GM23338 (cell line): ENCODE results near the gene MRPS34. TPM values are rescaled to one million over a fixed set of nuclear protein-coding genes. Genes with fewer than 3 reads are reported as not detected.
"Not testable (repeated sequence)": the region's sequence is repeated elsewhere in the genome, so short reads cannot be mapped to it uniquely, and the experiment has no call there.

Experiments used
- ATAC-seq: fragments of 200-7000 bp; cut with Tn5 transposase; 3 replicates; pipeline ENCODE4 v1.9.1; 2020
- DNase-seq: peaks from one replicate; pipeline ENCODE4 v3.0.0-alpha.2; 2015; ENCODE audit warnings: low spot score
- H2AFZ ChIP-seq: fragments of 200-600 bp; sonication (generic); 2 replicates; pipeline ENCODE4 v1.8.0; 2016; ENCODE audit warnings: antibody characterized with exemption, mild to moderate bottlenecking, moderate library complexity
- H3F3A ChIP-seq: fragments of 200-600 bp; sonication (generic); replicated peaks from 2 replicates; pipeline ENCODE4 v1.8.0; 2017; ENCODE audit warnings: antibody characterized with exemption, mixed run types, low read depth
- H3K27ac ChIP-seq: fragments of 200-600 bp; sonication (generic); 2 replicates; pipeline ENCODE4 v1.6.1; 2016; ENCODE audit warnings: low read depth
- H3K27me3 ChIP-seq: fragments of 200-600 bp; sonication (generic); 2 replicates; pipeline ENCODE4 v1.8.0; 2016; ENCODE audit warnings: mild to moderate bottlenecking, mixed run types, moderate library complexity; ENCODE audit not compliant: insufficient read depth
- H3K36me3 ChIP-seq: fragments of 200-600 bp; sonication (generic); 2 replicates; pipeline ENCODE4 v1.8.0; 2016; ENCODE audit warnings: mild to moderate bottlenecking; ENCODE audit not compliant: insufficient read depth
- H3K4me1 ChIP-seq: fragments of 200-600 bp; sonication (generic); 2 replicates; pipeline ENCODE4 v1.8.0; 2016; ENCODE audit warnings: mild to moderate bottlenecking, moderate library complexity; ENCODE audit not compliant: insufficient read depth
- H3K4me2 ChIP-seq: fragments of 200-600 bp; sonication (generic); 2 replicates; pipeline ENCODE4 v1.7.1; 2017; ENCODE audit warnings: mixed run types
- H3K4me3 ChIP-seq: fragments of 200-600 bp; sonication (generic); 2 replicates; pipeline ENCODE4 v1.6.1; 2016; ENCODE audit warnings: mixed run types
- H3K79me2 ChIP-seq: fragments of 200-600 bp; sonication (generic); replicated peaks from 2 replicates; pipeline ENCODE4 v1.8.0; 2017; ENCODE audit warnings: mild to moderate bottlenecking; ENCODE audit not compliant: insufficient read depth
- H3K9me2 ChIP-seq: fragments of 200-600 bp; sonication (generic); 2 replicates; pipeline ENCODE4 v1.8.0; 2017; ENCODE audit not compliant: insufficient read depth
- H4K20me1 ChIP-seq: fragments of 200-600 bp; sonication (generic); replicated peaks from 2 replicates; pipeline ENCODE4 v1.8.0; 2017; ENCODE audit warnings: mild to moderate bottlenecking; ENCODE audit not compliant: insufficient read depth
- H3K27ac Mint-ChIP-seq: 2 replicates; pipeline ENCODE4 v1.8.0; 2020; ENCODE audit warnings: inconsistent platforms, mild to moderate bottlenecking, moderate library complexity, mixed read lengths
- H3K27me3 Mint-ChIP-seq: 3 replicates; pipeline ENCODE4 v1.8.0; 2022; ENCODE audit warnings: low read depth, mild to moderate bottlenecking, moderate library complexity, mixed read lengths, inconsistent platforms; ENCODE audit not compliant: insufficient read depth, poor library complexity
- H3K36me3 Mint-ChIP-seq: 3 replicates; pipeline ENCODE4 v1.8.0; 2021; ENCODE audit warnings: low read depth, mild to moderate bottlenecking, inconsistent platforms, moderate library complexity, mixed read lengths
- H3K4me1 Mint-ChIP-seq: 3 replicates; pipeline ENCODE4 v1.8.0; 2020; ENCODE audit warnings: mild to moderate bottlenecking, inconsistent platforms, mixed read lengths
- H3K4me3 Mint-ChIP-seq: 3 replicates; pipeline ENCODE4 v1.8.0; 2021; ENCODE audit warnings: moderate library complexity, mild to moderate bottlenecking, inconsistent platforms, mixed read lengths
- H3K9me3 Mint-ChIP-seq: 3 replicates; pipeline ENCODE4 v1.8.0; 2020; ENCODE audit warnings: moderate library complexity, mild to moderate bottlenecking, inconsistent platforms, mixed read lengths
- CREB1 ChIP-seq: fragments of 250-450 bp; sonication (Bioruptor Pico); IDR thresholded peaks from 2 replicates; pipeline ENCODE4 v1.5.0; 2020; ENCODE audit warnings: low read depth, mild to moderate bottlenecking, moderate library complexity
- EZH2 ChIP-seq: fragments of 200-600 bp; sonication (generic); IDR thresholded peaks from one replicate; pipeline ENCODE4 v1.8.0; 2017; ENCODE audit warnings: antibody characterized with exemption, mild to moderate bottlenecking, low read depth; ENCODE audit not compliant: unreplicated experiment
- JUNB ChIP-seq: IDR thresholded peaks from one replicate; pipeline ENCODE4 v1.6.1; 2016; ENCODE audit warnings: antibody characterized with exemption; ENCODE audit not compliant: unreplicated experiment
- NANOG ChIP-seq: IDR thresholded peaks from 2 replicates; pipeline ENCODE4 v1.6.1; 2016; ENCODE audit warnings: antibody characterized with exemption, borderline replicate concordance
- POLR2AphosphoS5 ChIP-seq: IDR thresholded peaks from 2 replicates; pipeline ENCODE4 v1.6.1; 2016; ENCODE audit warnings: antibody characterized with exemption, low read depth
- REST ChIP-seq: IDR thresholded peaks from one replicate; pipeline ENCODE4 v1.6.1; 2018; ENCODE audit warnings: antibody characterized with exemption; ENCODE audit not compliant: unreplicated experiment
- STAT1 ChIP-seq: IDR thresholded peaks from one replicate; pipeline ENCODE4 v1.6.1; 2016; ENCODE audit warnings: antibody characterized with exemption; ENCODE audit not compliant: unreplicated experiment
- polyA plus RNA-seq: library from polyadenylated mRNA; unstranded; fragments of >200 nt; fragmentation: Nextera tagmentation; extraction: Ambion mirVana; gene quantifications from 2 replicates; pipeline ENCODE4 v1.2.1, GENCODE V29; 2016
- total RNA-seq: library from RNA; depleted of rRNA; stranded (reverse); fragments of >200 nt; shearing (Covaris generic); gene quantifications from 2 replicates; pipeline ENCODE4 v1.2.3, GENCODE V29; 2014

MRPS34 gene
- total and polyA plus RNA-seq, 2 experiments from 2014 or later = 248 to 391 TPM

GRCh38 chr16:1734816-1735215 lies 38.1 kb downstream of the MRPS34 start (continued):
- TF ChIP-seq REST (no peak), EZH2 (no peak)

- ATAC-seq (no peak), DNase-seq (no peak)
- Histone ChIP-seq H2AFZ (no peak overlapping the region), H3K4me1 (no peaks in the 10 kb centered on the region), H3K9me2 (no peaks in the 10 kb centered on the region), H3K79me2 (no peaks in the 10 kb centered on the region), H3K36me3 (no peaks in the 10 kb centered on the region), H3K27ac (no peak overlapping the region), H3F3A (peaks cover 35% of the 10 kb centered on the region), H3K4me3 (no peak overlapping the region), H4K20me1 (no peaks in the 10 kb centered on the region), H3K27me3 (no peaks in the 10 kb centered on the region), H3K4me2 (no peak overlapping the region)
- H3K27me3 Mint-ChIP-seq = peaks cover 8% of the 10 kb centered on the region
- H3K4me3 Mint-ChIP-seq = no peak overlapping the region
- no peak overlapping the region for H3K27ac Mint-ChIP-seq
- H3K4me1 Mint-ChIP-seq = no peaks in the 10 kb centered on the region
- H3K9me3 Mint-ChIP-seq = peaks cover 3% of the 10 kb centered on the region; the same call in 1 of the 3 replicates
- peaks cover 19% of the 10 kb centered on the region for H3K36me3 Mint-ChIP-seq
- no peak for TF ChIP-seq STAT1
- TF ChIP-seq JUNB = no peak
- no peak for TF ChIP-seq NANOG
These were observed 38.8 kb downstream of the MRPS34 start for GRCh38 chr16:1734123-1734522.

- H2AFZ ChIP-seq, H3K36me3 ChIP-seq, H3K4me3 Mint-ChIP-seq, H3K27me3 ChIP-seq, H3K79me2 ChIP-seq, H3K4me2 ChIP-seq, ATAC-seq, DNase-seq, H4K20me1 ChIP-seq, H3K4me3 ChIP-seq, H3K9me2 ChIP-seq, H3K9me3 Mint-ChIP-seq, H3K27me3 Mint-ChIP-seq, H3K27ac Mint-ChIP-seq, H3K4me1 ChIP-seq, H3K27ac ChIP-seq, H3K4me1 Mint-ChIP-seq: not testable (repeated sequence)
- H3F3A ChIP-seq = peaks cover 22% of the 10 kb centered on the region
- H3K36me3 Mint-ChIP-seq = peaks cover 26% of the 10 kb centered on the region
These were observed 40.4 kb downstream of the MRPS34 start for GRCh38 chr16:1732551-1732987.

GRCh38 chr16:1732071-1732470 lies 40.9 kb downstream of the MRPS34 start:
- Mint-ChIP-seq H3K9me3 (peaks cover 3% of the 10 kb centered on the region; the same call in 1 of the 3 replicates), H3K27me3 (peaks cover 10% of the 10 kb centered on the region), H3K4me1 (no peaks in the 10 kb centered on the region), H3K27ac (no peak overlapping the region), H3K36me3 (peaks cover 26% of the 10 kb centered on the region), H3K4me3 (no peak overlapping the region)
- TF ChIP-seq CREB1 (CRISPR knock-in tag) (no peak), POLR2AphosphoS5 (no peak), JUNB (no peak)
- Histone ChIP-seq H3K27me3 (no peaks in the 10 kb centered on the region), H3K4me2 (no peak overlapping the region), H3K9me2 (no peaks in the 10 kb centered on the region), H3K79me2 (no peaks in the 10 kb centered on the region), H4K20me1 (no peaks in the 10 kb centered on the region), H3K27ac (no peak overlapping the region), H3K4me3 (no peak overlapping the region), H3K36me3 (no peaks in the 10 kb centered on the region), H3F3A (peaks cover 22% of the 10 kb centered on the region), H2AFZ (no peak overlapping the region), H3K4me1 (no peaks in the 10 kb centered on the region)
- ATAC-seq = no peak
- DNase-seq = no peak
